HG02840 (cell line): ENCODE results near the gene CHRM3.

ENCODE experiments used
- ATAC-seq: cut with Tn5 transposase; IDR thresholded peaks from one replicate; pipeline ENCODE4 v1.9.1; 2021; ENCODE audit warnings: mild to moderate bottlenecking, moderate library complexity, moderate number of reproducible peaks; ENCODE audit not compliant: unreplicated experiment, low FRiP score

Gene CHRM3

GRCh38 chr1:239394107-239394506, 7.7 kb downstream of the CHRM3 start:
- ATAC-seq: no peak

DNA sequence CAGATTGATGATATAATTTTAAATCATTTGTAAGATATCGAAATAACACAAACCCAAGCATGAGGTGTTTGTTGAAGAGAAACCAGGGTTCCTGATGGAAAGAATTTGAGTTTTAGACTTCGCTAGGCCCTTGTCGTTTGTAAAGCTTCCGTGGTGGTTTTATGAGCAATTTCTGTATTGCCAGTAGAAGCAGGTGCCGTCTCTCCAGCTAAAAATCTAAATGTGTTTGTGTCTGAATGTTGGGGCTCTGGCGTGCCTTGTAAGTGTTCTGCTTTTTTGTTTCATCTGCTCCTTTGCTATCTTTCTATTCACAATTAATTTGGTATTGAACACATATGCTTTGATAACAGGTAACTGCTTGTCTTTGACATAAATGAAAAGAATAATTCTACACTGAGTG, 27.5 kb downstream of the CHRM3 start:
- ATAC-seq: no peak

- ATAC-seq: no peak
These were observed 30.9 kb downstream of the CHRM3 start for GRCh38 chr1:239417221-239417620.

DNA sequence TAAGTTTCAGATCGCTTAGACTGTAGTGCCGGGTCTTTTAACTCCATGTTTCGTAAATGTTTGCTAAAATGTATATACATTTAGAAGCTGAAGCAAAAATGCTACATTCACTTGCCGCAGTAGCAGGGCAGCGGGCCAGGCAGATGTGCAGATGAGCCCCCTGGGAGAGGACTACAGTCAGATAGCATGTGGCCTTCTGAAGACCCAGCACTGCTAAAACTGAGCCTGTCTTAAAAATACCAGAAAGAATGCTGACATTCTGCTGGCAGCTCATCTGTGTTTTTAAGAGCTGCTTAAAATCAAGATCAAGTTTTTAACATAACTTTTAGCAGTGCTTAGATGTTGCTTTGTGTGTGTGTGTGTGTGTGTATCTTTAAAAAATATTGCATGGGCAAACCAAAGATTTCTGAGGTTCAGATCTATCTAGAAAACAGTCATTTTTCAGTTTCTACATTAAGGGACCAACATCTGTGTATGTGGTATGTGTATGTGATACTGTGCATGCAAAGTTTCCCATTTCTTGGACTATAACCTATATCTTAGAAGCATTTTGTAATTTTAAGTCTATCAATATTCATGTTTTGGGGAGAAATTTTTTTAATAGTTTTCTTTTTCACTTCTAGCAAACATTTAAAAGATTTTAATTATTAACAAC, 31.7 kb downstream of the CHRM3 start:
- no peak for ATAC-seq

DNA sequence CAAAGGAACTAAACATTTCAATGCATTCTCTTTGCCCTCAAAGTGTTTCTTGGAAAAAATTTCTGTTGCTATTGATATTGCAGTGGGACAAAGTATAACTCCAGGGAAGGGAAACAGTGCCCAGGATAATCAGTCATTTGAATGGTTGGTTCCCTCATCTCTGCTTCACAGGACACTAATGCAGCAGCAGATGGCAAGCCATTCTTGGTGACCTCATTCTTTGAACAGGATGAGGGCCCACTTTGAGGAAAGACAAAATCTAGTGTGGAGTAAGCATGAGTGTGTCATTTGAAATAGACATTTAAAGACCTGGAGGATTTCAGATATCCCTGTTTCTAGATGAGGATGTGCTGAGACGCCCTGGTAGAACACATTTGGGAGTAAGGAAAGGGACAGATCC, 32.3 kb downstream of the CHRM3 start:
- ATAC-seq: no peak

DNA sequence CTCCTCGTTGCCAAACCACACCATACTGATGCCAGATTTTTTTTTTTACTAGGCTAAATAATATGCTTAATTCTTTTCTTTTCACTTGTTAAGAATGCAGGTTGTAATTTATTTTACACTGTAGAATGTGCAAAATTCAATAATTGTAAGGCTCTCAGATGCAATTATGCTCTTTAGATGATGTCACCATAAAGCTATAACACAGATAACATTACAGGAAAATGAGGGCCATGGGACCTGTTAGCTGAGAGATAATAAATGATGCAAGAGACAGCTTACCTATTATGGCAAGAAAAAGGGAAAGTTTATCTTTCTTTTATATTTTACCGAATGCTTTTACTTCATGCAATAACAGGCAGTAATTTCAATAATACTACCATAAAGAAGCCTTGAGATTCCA, 35.4 kb downstream of the CHRM3 start:
- ATAC-seq: no peak

- no peak for ATAC-seq
These were observed 36.5 kb downstream of the CHRM3 start for GRCh38 chr1:239422818-239423217.

DNA sequence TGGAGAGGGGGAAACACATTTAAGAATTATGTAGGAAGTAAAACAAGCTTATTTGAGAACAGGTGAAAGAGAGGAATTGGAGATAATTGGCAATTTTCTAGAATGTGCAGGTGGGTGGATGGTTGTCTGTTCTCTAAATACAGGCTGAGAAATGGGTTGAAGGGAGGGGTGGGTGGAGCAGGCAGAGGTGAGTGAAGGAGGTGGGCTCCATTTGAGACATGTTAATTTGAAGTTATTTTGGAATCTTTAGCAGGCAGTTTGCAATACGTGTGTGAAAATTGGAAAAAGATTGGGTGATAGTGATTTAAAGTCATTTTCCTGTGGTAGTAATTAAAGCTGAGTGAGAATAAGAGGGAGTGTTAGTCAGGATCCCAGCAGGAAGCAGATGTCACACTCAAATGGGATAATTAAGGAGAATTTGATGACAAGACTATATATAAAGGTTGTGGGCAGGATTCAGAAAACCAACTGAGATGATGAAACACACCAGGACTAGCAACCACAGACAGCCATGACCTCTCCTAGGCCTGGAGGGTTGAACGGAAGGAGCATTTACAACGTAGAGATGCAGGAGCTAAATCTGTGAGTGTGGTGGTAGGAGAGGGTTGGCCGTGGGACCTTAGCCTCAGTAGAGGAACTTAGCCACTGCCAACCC, 40.6 kb downstream of the CHRM3 start:
- no peak for ATAC-seq

DNA sequence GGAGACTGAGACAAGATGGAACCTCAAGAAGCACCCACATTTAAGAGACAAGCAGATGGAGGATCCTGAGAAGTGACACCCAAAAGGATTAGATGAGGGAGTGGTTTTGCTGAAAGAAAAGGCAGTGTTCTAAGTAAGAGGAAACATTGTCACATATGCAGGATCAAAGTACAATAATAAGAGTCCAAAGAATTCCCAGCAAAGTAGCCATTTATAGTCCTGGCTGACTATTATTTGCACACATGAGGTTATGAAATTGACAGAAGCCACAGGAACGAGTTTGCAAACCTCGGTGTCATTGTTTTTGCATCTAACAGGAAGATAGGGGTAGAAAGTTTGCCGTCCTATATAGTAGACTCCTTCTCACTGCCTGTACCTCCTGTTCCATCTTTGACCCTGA, 41.3 kb downstream of the CHRM3 start:
- ATAC-seq: no peak

GRCh38 chr1:239428120-239428710, 41.8 kb downstream of the CHRM3 start:
- no peak for ATAC-seq

DNA sequence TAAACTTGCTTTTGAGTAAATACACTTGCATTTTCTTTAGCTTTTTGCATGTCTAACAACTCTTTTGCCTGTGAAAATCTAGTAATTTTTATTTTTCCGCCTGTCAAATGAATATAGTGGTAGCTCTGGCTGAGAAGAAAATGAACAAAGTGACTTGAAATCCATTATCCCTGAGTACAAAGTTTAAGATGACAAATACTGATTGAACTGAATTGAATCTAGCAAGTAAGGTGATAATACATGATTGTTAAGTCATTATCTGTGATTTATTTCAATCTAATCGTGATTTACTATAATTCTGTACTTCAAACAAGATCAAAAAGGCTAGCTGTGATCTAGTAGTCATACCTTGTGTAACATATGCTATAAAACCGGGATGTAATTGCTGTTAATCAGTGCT, 42.8 kb downstream of the CHRM3 start:
- no peak for ATAC-seq

DNA sequence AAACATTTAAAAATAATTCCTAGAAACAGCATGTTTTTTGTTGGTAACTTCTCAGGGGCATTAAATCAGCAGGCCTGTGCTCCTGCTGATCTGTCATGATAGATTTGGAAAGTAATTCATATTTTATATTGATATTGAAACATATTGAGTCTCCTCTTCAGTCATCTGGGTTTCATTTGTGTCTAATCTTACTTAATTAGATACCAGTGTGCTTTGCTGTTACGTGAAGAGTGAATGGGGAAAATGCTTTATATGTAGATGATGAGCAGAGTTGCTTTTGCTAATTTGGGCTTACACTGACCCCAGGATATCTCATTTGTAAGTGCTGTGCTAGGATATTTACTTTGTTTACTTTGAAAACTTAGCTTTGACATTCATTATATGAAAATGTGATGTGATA, 45.9 kb downstream of the CHRM3 start:
- ATAC-seq: no peak

- no peak for ATAC-seq
These were observed 47.8 kb downstream of the CHRM3 start for GRCh38 chr1:239434181-239434580.
